ENCODE data around the gene SSC5D.

SSC5D gene

DNA sequence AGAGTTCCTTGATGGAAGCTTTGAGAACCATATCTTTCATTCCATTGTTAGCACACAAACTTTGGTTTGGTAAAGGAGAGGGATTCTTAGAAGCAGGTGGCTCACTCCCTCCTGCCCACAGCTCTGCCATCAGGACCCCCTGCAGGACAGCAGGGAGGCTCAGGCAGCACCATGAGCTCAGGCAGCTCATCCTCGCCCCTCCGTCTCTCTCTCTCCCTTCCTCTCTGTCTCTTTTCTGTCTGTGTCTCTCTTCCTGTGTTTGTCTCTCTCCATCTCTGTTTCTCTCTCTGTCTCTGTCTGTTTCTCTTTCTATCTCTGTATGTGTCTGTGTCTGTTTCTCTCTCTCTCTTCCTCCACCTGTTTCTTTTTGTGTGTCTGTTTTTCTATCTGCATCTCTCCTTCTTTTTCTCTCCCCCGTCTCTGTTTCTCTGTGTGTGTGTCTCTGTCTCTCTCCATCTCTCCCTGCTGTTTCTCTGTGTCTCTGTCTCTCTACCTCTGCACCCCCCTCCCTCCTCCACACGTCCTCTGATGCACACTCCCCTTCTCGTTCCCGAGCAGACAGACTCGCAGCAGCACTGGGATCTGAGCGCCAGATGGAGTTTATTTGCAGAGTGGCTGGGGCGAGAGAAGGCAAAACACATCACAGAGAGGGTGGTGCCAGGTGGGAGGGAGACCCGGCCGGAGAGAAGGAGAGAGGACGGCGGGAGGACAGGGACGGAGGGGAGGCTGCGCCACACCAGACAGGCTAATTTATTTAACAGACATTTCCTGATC is 40.0 kb downstream of the SSC5D start (continued):
- TF ChIP-seq, protein P1, sequence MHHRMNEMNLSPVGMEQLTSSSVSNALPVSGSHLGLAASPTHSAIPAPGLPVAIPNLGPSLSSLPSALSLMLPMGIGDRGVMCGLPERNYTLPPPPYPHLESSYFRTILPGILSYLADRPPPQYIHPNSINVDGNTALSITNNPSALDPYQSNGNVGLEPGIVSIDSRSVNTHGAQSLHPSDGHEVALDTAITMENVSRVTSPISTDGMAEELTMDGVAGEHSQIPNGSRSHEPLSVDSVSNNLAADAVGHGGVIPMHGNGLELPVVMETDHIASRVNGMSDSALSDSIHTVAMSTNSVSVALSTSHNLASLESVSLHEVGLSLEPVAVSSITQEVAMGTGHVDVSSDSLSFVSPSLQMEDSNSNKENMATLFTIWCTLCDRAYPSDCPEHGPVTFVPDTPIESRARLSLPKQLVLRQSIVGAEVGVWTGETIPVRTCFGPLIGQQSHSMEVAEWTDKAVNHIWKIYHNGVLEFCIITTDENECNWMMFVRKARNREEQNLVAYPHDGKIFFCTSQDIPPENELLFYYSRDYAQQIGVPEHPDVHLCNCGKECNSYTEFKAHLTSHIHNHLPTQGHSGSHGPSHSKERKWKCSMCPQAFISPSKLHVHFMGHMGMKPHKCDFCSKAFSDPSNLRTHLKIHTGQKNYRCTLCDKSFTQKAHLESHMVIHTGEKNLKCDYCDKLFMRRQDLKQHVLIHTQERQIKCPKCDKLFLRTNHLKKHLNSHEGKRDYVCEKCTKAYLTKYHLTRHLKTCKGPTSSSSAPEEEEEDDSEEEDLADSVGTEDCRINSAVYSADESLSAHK (tag by site-specific recombination; IDR thresholded peaks at IDR 0.05): peak; percentile 22; the same call in 1 of the 2 replicates
- no peak for TF ChIP-seq TRIM28 (IDR thresholded peaks at IDR 0.05; ENCODE audit: borderline replicate concordance, low read length)
- TF ChIP-seq, protein P2, sequence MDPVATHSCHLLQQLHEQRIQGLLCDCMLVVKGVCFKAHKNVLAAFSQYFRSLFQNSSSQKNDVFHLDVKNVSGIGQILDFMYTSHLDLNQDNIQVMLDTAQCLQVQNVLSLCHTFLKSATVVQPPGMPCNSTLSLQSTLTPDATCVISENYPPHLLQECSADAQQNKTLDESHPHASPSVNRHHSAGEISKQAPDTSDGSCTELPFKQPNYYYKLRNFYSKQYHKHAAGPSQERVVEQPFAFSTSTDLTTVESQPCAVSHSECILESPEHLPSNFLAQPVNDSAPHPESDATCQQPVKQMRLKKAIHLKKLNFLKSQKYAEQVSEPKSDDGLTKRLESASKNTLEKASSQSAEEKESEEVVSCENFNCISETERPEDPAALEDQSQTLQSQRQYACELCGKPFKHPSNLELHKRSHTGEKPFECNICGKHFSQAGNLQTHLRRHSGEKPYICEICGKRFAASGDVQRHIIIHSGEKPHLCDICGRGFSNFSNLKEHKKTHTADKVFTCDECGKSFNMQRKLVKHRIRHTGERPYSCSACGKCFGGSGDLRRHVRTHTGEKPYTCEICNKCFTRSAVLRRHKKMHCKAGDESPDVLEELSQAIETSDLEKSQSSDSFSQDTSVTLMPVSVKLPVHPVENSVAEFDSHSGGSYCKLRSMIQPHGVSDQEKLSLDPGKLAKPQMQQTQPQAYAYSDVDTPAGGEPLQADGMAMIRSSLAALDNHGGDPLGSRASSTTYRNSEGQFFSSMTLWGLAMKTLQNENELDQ (tag by site-specific recombination; IDR thresholded peaks at IDR 0.05; ENCODE audit: low read depth): no peak
- TF ChIP-seq GLI2 (tag by site-specific recombination; IDR thresholded peaks at IDR 0.05; ENCODE audit: borderline replicate concordance, low read depth): no peak
- no peak for TF ChIP-seq ZNF2 (tag by site-specific recombination; IDR thresholded peaks at IDR 0.05)
- TF ChIP-seq ZNF274 (IDR thresholded peaks at IDR 0.05; ENCODE audit: low read length): no peak
- no peak for TF ChIP-seq ZNF274 (tag by site-specific recombination; IDR thresholded peaks at IDR 0.05; ENCODE audit: borderline replicate concordance)
- TF ChIP-seq, protein P3, sequence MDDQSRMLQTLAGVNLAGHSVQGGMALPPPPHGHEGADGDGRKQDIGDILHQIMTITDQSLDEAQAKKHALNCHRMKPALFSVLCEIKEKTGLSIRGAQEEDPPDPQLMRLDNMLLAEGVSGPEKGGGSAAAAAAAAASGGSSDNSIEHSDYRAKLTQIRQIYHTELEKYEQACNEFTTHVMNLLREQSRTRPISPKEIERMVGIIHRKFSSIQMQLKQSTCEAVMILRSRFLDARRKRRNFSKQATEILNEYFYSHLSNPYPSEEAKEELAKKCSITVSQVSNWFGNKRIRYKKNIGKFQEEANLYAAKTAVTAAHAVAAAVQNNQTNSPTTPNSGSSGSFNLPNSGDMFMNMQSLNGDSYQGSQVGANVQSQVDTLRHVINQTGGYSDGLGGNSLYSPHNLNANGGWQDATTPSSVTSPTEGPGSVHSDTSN (CRISPR knock-in tag; IDR thresholded peaks at IDR 0.05): no peak
- TF ChIP-seq ZNF174 (tag by site-specific recombination; IDR thresholded peaks at IDR 0.05): no peak
- TF ChIP-seq ZNF629 (tag by site-specific recombination; IDR thresholded peaks at IDR 0.05): no peak
- no peak for TF ChIP-seq ZNF473 (tag by site-specific recombination; IDR thresholded peaks at IDR 0.05)
- TF ChIP-seq, protein P4, sequence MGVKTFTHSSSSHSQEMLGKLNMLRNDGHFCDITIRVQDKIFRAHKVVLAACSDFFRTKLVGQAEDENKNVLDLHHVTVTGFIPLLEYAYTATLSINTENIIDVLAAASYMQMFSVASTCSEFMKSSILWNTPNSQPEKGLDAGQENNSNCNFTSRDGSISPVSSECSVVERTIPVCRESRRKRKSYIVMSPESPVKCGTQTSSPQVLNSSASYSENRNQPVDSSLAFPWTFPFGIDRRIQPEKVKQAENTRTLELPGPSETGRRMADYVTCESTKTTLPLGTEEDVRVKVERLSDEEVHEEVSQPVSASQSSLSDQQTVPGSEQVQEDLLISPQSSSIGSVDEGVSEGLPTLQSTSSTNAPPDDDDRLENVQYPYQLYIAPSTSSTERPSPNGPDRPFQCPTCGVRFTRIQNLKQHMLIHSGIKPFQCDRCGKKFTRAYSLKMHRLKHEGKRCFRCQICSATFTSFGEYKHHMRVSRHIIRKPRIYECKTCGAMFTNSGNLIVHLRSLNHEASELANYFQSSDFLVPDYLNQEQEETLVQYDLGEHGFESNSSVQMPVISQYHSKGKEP (tag by site-specific recombination; IDR thresholded peaks at IDR 0.05): no peak
- TF ChIP-seq ZNF211 (tag by site-specific recombination; IDR thresholded peaks at IDR 0.05; ENCODE audit: low read depth): no peak; the same call in 1 of the 2 replicates
- no peak for TF ChIP-seq ZFP3 (tag by site-specific recombination; IDR thresholded peaks at IDR 0.05; ENCODE audit: low read depth)
- TF ChIP-seq, protein P5, sequence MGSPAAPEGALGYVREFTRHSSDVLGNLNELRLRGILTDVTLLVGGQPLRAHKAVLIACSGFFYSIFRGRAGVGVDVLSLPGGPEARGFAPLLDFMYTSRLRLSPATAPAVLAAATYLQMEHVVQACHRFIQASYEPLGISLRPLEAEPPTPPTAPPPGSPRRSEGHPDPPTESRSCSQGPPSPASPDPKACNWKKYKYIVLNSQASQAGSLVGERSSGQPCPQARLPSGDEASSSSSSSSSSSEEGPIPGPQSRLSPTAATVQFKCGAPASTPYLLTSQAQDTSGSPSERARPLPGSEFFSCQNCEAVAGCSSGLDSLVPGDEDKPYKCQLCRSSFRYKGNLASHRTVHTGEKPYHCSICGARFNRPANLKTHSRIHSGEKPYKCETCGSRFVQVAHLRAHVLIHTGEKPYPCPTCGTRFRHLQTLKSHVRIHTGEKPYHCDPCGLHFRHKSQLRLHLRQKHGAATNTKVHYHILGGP (tag by site-specific recombination; IDR thresholded peaks at IDR 0.05): 0 out of 2 replicates have a peak, but pooled peaks have one; percentile 19
- TF ChIP-seq ZNF707 (tag by site-specific recombination; IDR thresholded peaks at IDR 0.05): no peak
- TF ChIP-seq ZNF169 (tag by site-specific recombination; IDR thresholded peaks at IDR 0.05): no peak
- TF ChIP-seq ZNF335 (tag by site-specific recombination; conservative IDR thresholded peaks at IDR 0.05): peak; percentile 72
- TF ChIP-seq, protein P6, sequence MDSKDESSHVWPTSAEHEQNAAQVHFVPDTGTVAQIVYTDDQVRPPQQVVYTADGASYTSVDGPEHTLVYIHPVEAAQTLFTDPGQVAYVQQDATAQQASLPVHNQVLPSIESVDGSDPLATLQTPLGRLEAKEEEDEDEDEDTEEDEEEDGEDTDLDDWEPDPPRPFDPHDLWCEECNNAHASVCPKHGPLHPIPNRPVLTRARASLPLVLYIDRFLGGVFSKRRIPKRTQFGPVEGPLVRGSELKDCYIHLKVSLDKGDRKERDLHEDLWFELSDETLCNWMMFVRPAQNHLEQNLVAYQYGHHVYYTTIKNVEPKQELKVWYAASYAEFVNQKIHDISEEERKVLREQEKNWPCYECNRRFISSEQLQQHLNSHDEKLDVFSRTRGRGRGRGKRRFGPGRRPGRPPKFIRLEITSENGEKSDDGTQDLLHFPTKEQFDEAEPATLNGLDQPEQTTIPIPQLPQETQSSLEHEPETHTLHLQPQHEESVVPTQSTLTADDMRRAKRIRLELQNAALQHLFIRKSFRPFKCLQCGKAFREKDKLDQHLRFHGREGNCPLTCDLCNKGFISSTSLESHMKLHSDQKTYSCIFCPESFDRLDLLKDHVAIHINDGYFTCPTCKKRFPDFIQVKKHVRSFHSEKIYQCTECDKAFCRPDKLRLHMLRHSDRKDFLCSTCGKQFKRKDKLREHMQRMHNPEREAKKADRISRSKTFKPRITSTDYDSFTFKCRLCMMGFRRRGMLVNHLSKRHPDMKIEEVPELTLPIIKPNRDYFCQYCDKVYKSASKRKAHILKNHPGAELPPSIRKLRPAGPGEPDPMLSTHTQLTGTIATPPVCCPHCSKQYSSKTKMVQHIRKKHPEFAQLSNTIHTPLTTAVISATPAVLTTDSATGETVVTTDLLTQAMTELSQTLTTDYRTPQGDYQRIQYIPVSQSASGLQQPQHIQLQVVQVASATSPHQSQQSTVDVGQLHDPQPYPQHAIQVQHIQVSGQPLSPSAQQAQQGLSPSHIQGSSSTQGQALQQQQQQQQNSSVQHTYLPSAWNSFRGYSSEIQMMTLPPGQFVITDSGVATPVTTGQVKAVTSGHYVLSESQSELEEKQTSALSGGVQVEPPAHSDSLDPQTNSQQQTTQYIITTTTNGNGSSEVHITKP (tag by site-specific recombination; IDR thresholded peaks at IDR 0.05): peak; percentile 44; the same call in 1 of the 2 replicates
- TF ChIP-seq GLI4 (tag by site-specific recombination; IDR thresholded peaks at IDR 0.05): no peak
- no peak for TF ChIP-seq FEZF1 (tag by site-specific recombination; IDR thresholded peaks at IDR 0.05)
- peak; percentile 48; the same call in 1 of the 2 replicates for TF ChIP-seq ZNF544 (tag by site-specific recombination; IDR thresholded peaks at IDR 0.05)
- TF ChIP-seq, protein P7, sequence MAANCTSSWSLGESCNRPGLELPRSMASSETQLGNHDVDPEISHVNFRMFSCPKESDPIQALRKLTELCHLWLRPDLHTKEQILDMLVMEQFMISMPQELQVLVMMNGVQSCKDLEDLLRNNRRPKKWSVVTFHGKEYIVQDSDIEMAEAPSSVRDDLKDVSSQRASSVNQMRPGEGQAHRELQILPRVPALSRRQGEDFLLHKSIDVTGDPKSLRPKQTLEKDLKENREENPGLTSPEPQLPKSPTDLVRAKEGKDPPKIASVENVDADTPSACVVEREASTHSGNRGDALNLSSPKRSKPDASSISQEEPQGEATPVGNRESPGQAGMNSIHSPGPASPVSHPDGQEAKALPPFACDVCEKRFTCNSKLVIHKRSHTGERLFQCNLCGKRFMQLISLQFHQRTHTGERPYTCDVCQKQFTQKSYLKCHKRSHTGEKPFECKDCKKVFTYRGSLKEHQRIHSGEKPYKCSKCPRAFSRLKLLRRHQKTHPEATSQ (tag by site-specific recombination; IDR thresholded peaks at IDR 0.05): no peak
- no peak for TF ChIP-seq ZNF48 (tag by site-specific recombination; IDR thresholded peaks at IDR 0.05)
